Measurements from ENCODE around the gene CFHR1.
"Not testable (repeated sequence)": the region's sequence is repeated elsewhere in the genome, so short reads cannot be mapped to it uniquely, and the experiment has no call there.

The CFHR1 gene

GRCh38 chr1:196797891-196798290 is 21.6 kb upstream of the CFHR1 start:
- DNase-seq (ENCODE audit: low read depth), result no peak
- no peak overlapping the region for H3K4me3 ChIP-seq (ENCODE audit: control insufficient read depth, low read depth, low read length)
- TF ChIP-seq, protein P1, sequence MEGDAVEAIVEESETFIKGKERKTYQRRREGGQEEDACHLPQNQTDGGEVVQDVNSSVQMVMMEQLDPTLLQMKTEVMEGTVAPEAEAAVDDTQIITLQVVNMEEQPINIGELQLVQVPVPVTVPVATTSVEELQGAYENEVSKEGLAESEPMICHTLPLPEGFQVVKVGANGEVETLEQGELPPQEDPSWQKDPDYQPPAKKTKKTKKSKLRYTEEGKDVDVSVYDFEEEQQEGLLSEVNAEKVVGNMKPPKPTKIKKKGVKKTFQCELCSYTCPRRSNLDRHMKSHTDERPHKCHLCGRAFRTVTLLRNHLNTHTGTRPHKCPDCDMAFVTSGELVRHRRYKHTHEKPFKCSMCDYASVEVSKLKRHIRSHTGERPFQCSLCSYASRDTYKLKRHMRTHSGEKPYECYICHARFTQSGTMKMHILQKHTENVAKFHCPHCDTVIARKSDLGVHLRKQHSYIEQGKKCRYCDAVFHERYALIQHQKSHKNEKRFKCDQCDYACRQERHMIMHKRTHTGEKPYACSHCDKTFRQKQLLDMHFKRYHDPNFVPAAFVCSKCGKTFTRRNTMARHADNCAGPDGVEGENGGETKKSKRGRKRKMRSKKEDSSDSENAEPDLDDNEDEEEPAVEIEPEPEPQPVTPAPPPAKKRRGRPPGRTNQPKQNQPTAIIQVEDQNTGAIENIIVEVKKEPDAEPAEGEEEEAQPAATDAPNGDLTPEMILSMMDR (IDR thresholded peaks at IDR 0.05; ENCODE audit: control insufficient read depth, insufficient read depth, low read depth, low read length, missing control alignments), result no peak

DNA sequence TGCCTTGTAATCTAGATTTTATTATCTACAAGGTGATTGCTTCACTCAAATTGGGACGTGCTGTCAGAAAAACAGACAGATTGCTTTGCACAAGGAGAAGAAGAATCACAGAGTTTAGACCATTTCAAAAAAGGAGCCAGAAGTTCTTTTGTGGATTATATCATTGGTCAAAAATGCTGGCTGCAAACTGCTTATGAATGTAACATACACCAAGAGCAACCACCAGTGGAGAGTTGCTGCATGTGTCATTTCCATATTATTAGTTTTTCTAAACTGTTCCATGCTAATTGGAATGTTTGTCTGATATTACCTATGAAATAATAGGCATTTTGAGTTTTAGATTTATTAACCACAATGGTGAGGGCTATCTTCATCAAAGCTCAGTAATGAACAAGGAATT is 17.6 kb upstream of the CFHR1 start:
- not testable (repeated sequence) for H3K4me3 ChIP-seq (ENCODE audit: control insufficient read depth, low read depth, low read length); DNase-seq (ENCODE audit: low read depth)

GRCh38 chr1:196808529-196809235 is 10.8 kb upstream of the CFHR1 start:
- TF ChIP-seq, protein P1 (IDR thresholded peaks at IDR 0.05; ENCODE audit: control insufficient read depth, insufficient read depth, low read depth, low read length, missing control alignments), result no peak
- no peak for DNase-seq (ENCODE audit: low read depth)
- H3K4me3 ChIP-seq (ENCODE audit: control insufficient read depth, low read depth, low read length), result no peak overlapping the region

- not testable (repeated sequence) for DNase-seq (ENCODE audit: low read depth); H3K4me3 ChIP-seq (ENCODE audit: control insufficient read depth, low read depth, low read length)
These were observed 2.1 kb upstream of the CFHR1 start for GRCh38 chr1:196817442-196817841.

DNA sequence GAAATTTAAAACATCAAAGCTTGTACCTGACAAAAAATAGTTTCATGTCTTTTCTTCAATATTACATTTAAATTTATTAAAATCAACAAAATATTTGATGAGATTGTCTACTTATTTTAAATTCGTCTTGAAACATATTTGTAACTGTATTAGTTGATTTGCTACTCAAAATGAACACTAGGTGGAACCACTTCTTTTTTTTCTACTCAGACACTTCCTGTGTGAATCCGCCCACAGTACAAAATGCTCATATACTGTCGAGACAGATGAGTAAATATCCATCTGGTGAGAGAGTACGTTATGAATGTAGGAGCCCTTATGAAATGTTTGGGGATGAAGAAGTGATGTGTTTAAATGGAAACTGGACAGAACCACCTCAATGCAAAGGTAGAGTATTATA is 8.3 kb downstream of the CFHR1 start:
- DNase-seq (ENCODE audit: low read depth), result peak; percentile 50
- H3K4me3 ChIP-seq (ENCODE audit: control insufficient read depth, low read depth, low read length), result not testable (repeated sequence)
- TF ChIP-seq, protein P1 (IDR thresholded peaks at IDR 0.05; ENCODE audit: control insufficient read depth, insufficient read depth, low read depth, low read length, missing control alignments), result peak; percentile 35

GRCh38 chr1:196849613-196850492 is 30.3 kb downstream of the CFHR1 start:
- DNase-seq (ENCODE audit: low read depth); H3K4me3 ChIP-seq (ENCODE audit: control insufficient read depth, low read depth, low read length): not testable (repeated sequence)

DNA sequence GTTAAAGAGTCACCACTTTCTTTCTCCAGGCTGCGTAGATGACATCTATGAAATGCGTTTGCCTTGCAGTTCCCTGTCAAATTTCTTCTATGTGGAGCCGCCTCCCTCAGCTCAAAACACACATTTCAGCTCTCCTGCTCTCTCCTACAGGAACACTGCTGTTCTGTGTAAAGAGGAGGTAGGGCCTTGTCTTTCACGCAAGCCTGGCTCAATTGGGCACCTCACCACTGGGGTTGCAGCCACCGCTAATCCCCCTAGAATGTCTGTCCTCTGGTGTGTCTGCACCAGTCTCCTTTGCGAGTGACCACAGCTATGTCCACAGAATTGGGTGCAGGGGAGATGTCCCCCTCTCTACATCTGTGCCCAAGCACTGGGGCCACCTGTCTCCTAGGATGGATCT is 36.5 kb downstream of the CFHR1 start:
- TF ChIP-seq, protein P1 (IDR thresholded peaks at IDR 0.05; ENCODE audit: control insufficient read depth, insufficient read depth, low read depth, low read length, missing control alignments), result no peak
- H3K4me3 ChIP-seq (ENCODE audit: control insufficient read depth, low read depth, low read length), result no peak overlapping the region
- no peak for DNase-seq (ENCODE audit: low read depth)

DNA sequence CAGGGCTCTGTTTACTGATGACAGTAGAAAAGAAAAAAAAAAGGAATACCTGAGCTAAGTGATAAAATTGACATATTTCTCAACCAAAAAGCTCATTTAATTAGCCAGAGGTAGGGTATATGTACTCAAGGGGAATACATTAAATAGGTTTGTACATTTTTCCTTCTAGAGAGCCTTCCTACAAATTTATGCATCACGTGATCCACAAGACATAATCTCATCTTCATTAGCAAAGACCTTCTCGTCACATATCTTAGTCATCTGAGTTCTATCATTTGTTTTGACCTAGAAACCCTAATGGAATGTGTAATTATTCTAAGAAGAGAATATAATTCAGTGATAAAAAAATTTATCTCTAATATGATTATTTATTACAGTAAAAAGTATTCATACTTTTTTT is 37.7 kb downstream of the CFHR1 start:
- TF ChIP-seq, protein P1 (IDR thresholded peaks at IDR 0.05; ENCODE audit: control insufficient read depth, insufficient read depth, low read depth, low read length, missing control alignments), result no peak
- H3K4me3 ChIP-seq (ENCODE audit: control insufficient read depth, low read depth, low read length), result no peak overlapping the region
- no peak for DNase-seq (ENCODE audit: low read depth)

Measured in AG09309 (cell line).